Measurements from ENCODE around the gene SPAG16. TPM values are rescaled to one million over a fixed set of nuclear protein-coding genes. Genes with fewer than 3 reads are reported as not detected.

Gene SPAG16
- total and polyA plus RNA-seq, 2 of the 13 experiments (the other 11 are each of a cell fraction or from before 2014, with no cell fraction given), result 9.6 to 26.5 TPM

DNA sequence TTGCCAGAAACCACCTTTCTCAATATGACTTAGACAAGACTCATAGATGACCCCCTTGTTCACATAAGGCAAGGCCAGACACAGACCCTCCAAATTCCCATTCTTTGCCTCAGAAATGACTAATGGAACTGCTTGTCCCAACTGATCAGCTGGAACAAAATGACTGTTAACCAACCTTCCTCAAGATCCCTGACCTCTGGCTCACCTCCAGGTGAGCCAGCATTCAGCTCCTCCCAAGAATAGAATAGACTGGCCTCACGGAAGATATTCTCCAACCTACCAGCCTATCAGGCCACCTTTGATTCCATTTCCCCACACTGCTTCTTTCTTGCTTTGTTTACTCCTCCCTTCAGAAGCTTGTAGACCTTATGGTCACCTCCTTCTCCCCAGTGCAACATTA lies 930.8 kb downstream of the SPAG16 start (continued):
- TF ChIP-seq, protein P1, sequence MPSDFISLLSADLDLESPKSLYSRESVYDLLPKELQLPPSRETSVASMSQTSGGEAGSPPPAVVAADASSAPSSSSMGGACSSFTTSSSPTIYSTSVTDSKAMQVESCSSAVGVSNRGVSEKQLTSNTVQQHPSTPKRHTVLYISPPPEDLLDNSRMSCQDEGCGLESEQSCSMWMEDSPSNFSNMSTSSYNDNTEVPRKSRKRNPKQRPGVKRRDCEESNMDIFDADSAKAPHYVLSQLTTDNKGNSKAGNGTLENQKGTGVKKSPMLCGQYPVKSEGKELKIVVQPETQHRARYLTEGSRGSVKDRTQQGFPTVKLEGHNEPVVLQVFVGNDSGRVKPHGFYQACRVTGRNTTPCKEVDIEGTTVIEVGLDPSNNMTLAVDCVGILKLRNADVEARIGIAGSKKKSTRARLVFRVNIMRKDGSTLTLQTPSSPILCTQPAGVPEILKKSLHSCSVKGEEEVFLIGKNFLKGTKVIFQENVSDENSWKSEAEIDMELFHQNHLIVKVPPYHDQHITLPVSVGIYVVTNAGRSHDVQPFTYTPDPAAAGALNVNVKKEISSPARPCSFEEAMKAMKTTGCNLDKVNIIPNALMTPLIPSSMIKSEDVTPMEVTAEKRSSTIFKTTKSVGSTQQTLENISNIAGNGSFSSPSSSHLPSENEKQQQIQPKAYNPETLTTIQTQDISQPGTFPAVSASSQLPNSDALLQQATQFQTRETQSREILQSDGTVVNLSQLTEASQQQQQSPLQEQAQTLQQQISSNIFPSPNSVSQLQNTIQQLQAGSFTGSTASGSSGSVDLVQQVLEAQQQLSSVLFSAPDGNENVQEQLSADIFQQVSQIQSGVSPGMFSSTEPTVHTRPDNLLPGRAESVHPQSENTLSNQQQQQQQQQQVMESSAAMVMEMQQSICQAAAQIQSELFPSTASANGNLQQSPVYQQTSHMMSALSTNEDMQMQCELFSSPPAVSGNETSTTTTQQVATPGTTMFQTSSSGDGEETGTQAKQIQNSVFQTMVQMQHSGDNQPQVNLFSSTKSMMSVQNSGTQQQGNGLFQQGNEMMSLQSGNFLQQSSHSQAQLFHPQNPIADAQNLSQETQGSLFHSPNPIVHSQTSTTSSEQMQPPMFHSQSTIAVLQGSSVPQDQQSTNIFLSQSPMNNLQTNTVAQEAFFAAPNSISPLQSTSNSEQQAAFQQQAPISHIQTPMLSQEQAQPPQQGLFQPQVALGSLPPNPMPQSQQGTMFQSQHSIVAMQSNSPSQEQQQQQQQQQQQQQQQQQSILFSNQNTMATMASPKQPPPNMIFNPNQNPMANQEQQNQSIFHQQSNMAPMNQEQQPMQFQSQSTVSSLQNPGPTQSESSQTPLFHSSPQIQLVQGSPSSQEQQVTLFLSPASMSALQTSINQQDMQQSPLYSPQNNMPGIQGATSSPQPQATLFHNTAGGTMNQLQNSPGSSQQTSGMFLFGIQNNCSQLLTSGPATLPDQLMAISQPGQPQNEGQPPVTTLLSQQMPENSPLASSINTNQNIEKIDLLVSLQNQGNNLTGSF (CRISPR knock-in tag; IDR thresholded peaks at IDR 0.05), result no peak
- TF ChIP-seq CBFB (CRISPR knock-in tag; IDR thresholded peaks at IDR 0.05), result no peak

DNA sequence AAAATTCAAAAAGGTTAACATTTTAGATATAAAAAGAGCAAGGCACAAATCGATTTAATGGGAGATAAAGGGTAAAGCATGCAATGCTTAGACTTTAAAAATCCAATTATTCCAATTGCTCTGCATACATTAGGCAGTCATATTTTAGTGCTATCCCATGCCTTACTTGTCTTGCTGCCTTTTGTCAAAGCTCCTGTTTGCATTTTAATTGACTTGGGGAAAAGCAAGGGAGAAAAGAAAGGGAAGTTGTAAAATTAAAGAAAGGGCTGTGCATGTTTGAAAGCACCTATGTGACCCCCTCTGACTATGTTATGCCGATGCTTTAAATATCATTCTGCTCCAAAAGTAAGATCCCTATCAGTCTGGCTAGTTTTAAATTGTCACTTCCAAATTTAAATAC lies 932.9 kb downstream of the SPAG16 start:
- in situ Hi-C loops (cut with HindIII; ENCODE audit: extremely low pct_ligation_motif_present, low pct_unique_long_range_greater_than_20kb), result no loop called here
- Histone ChIP-seq H3K4me2 (ENCODE audit: low read depth, low read length) (no peak overlapping the region), H3K79me2 (ENCODE audit: insufficient read depth, low read length) (no peaks in the 10 kb centered on the region), H3K9me3 (ENCODE audit: low read length) (no peaks in the 10 kb centered on the region), H3K9ac (ENCODE audit: insufficient read depth, low read depth, low read length) (no peak overlapping the region), H3K27ac (ENCODE audit: extremely low read length, insufficient read depth, low read length) (no peak overlapping the region), H3K36me3 (replicated peaks in 1 of 2; ENCODE audit: control insufficient read depth in 1 of 2, insufficient read depth in 2 of 2, low read length in 2 of 2) (no peaks in the 10 kb centered on the region), H4K20me1 (ENCODE audit: insufficient read depth, low read length) (no peaks in the 10 kb centered on the region), H3K4me3 (replicated peaks in 1 of 3; ENCODE audit: insufficient read depth in 1 of 3, low read depth in 2 of 3, low read length in 3 of 3) (no peak overlapping the region), H3K27me3 (ENCODE audit: control insufficient read depth in 1 of 2, insufficient read depth in 2 of 2, low read length in 2 of 2) (no peaks in the 10 kb centered on the region), H2AFZ (ENCODE audit: low read length) (no peak overlapping the region), H3K4me1 (ENCODE audit: insufficient read depth, low read length) (no peaks in the 10 kb centered on the region)
- no peak for FAIRE-seq
- BruUV-seq (replicated peaks), result no TSS peak
- ATAC-seq, result no peak
- ChIA-PET CTCF (ENCODE audit: low intra/inter-chr PET ratio, low total read pairs) (no interaction called here), POLR2A (no interaction called here)
- WGBS (ENCODE audit: low lambda C conversion rate), result 3% methylated on average over 2 of the region's 2 CpGs
- DNase-seq (ENCODE audit: low spot score), result no peak
- intact Hi-C loops (cut with micrococcal nuclease; ENCODE audit: unreplicated experiment), result no loop called here
- no peak for TF ChIP-seq MIER3 (CRISPR knock-in tag; IDR thresholded peaks at IDR 0.05; ENCODE audit: borderline replicate concordance)
- no peak for TF ChIP-seq HNRNPLL (IDR thresholded peaks at IDR 0.05; ENCODE audit: low read depth, low read length, poor library complexity, severe bottlenecking)
- TF ChIP-seq ZSCAN21 (CRISPR knock-in tag; IDR thresholded peaks at IDR 0.05; ENCODE audit: borderline replicate concordance), result no peak
- TF ChIP-seq, protein P2, sequence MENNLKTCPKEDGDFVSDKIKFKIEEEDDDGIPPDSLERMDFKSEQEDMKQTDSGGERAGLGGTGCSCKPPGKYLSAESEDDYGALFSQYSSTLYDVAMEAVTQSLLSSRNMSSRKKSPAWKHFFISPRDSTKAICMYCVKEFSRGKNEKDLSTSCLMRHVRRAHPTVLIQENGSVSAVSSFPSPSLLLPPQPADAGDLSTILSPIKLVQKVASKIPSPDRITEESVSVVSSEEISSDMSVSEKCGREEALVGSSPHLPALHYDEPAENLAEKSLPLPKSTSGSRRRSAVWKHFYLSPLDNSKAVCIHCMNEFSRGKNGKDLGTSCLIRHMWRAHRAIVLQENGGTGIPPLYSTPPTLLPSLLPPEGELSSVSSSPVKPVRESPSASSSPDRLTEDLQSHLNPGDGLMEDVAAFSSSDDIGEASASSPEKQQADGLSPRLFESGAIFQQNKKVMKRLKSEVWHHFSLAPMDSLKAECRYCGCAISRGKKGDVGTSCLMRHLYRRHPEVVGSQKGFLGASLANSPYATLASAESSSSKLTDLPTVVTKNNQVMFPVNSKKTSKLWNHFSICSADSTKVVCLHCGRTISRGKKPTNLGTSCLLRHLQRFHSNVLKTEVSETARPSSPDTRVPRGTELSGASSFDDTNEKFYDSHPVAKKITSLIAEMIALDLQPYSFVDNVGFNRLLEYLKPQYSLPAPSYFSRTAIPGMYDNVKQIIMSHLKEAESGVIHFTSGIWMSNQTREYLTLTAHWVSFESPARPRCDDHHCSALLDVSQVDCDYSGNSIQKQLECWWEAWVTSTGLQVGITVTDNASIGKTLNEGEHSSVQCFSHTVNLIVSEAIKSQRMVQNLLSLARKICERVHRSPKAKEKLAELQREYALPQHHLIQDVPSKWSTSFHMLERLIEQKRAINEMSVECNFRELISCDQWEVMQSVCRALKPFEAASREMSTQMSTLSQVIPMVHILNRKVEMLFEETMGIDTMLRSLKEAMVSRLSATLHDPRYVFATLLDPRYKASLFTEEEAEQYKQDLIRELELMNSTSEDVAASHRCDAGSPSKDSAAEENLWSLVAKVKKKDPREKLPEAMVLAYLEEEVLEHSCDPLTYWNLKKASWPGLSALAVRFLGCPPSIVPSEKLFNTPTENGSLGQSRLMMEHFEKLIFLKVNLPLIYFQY (CRISPR knock-in tag; IDR thresholded peaks at IDR 0.05; ENCODE audit: borderline replicate concordance), result no peak
- TF ChIP-seq SP1 (IDR thresholded peaks at IDR 0.05), result no peak
- no peak for TF ChIP-seq SP1 (CRISPR knock-in tag; IDR thresholded peaks at IDR 0.05)
- TF ChIP-seq HNF4A (CRISPR knock-in tag; IDR thresholded peaks at IDR 0.05), result no peak
- TF ChIP-seq ISL2 (CRISPR knock-in tag; IDR thresholded peaks at IDR 0.05), result no peak
- TF ChIP-seq HOXA7 (CRISPR knock-in tag; IDR thresholded peaks at IDR 0.05), result no peak
- no peak for TF ChIP-seq PPARG (CRISPR knock-in tag; conservative IDR thresholded peaks at IDR 0.05)
- no peak for TF ChIP-seq FOXK2 (IDR thresholded peaks at IDR 0.05)
- TF ChIP-seq ZFP37 (CRISPR knock-in tag; IDR thresholded peaks at IDR 0.05; ENCODE audit: borderline replicate concordance), result no peak
